Common myeloid progenitor, CD34-positive (primary cell): Measurements from ENCODE around the gene REEP3.

Experiments used
- CTCF ChIA-PET: fragments of 350-600 bp; sonication (Branson Sonifier 250); formaldehyde crosslinking; loops from one replicate; lab custom pipeline; 2021; ENCODE audit warnings: antibody characterized with exemption; lab: Charles Lee
- POLR2A ChIA-PET: fragments of 350-600 bp; sonication (Branson Sonifier 250); formaldehyde crosslinking; loops from one replicate; lab custom pipeline; 2021; ENCODE audit warnings: antibody characterized with exemption; lab: Charles Lee
- DNase-seq, 3 donors: peaks; one replicate each; pipeline versions ENCODE4 v3.0.0 to v3.0.0-alpha.2; 2013
- H3K27ac ChIP-seq, 2 experiments: 1 replicate in 1 of 2; 2 replicates in 1 of 2; pipeline ENCODE4 v1.7.0; 2013; ENCODE audit warnings: inconsistent platforms in 2 of 2, low read length in 2 of 2, mild to moderate bottlenecking in 2 of 2, low read depth in 1 of 2, moderate library complexity in 1 of 2; ENCODE audit not compliant: severe bottlenecking in 2 of 2, insufficient read depth in 1 of 2, poor library complexity in 1 of 2
- H3K27me3 ChIP-seq, 5 experiments: replicated peaks in 2 of 5; 1 replicate in 3 of 5; 2 replicates in 2 of 5; pipeline versions ENCODE4 v1.6.1 to v1.7.0; 2013; ENCODE audit warnings: low read length in 4 of 5, mild to moderate bottlenecking in 2 of 5, moderate library complexity in 2 of 5, inconsistent platforms in 1 of 5; ENCODE audit not compliant: insufficient read depth in 5 of 5, control insufficient read depth in 4 of 5
- H3K36me3 ChIP-seq, 4 experiments: 1 replicate in 2 of 4; 2 replicates in 2 of 4; pipeline versions ENCODE4 v1.6.1 to v1.7.0; 2013; ENCODE audit warnings: low read length in 3 of 4, control low read depth in 1 of 4, mild to moderate bottlenecking in 1 of 4; ENCODE audit not compliant: control insufficient read depth in 4 of 4, insufficient read depth in 4 of 4
- H3K4me1 ChIP-seq, 4 experiments: 1 replicate in 3 of 4; 2 replicates in 1 of 4; pipeline versions ENCODE4 v1.6.1 to v1.7.1; 2013; ENCODE audit warnings: low read length in 3 of 4, mild to moderate bottlenecking in 3 of 4, control low read depth in 1 of 4, inconsistent platforms in 1 of 4, moderate library complexity in 1 of 4; ENCODE audit not compliant: control insufficient read depth in 4 of 4, insufficient read depth in 4 of 4; ENCODE audit errors: control extremely low read depth in 1 of 4
- H3K4me3 ChIP-seq, 7 experiments: 1 replicate in 4 of 7; 2 replicates in 3 of 7; pipeline versions ENCODE4 v1.5.1 to v1.7.0; 2013; ENCODE audit warnings: mild to moderate bottlenecking in 7 of 7, low read length in 6 of 7, moderate library complexity in 6 of 7, inconsistent platforms in 2 of 7, low read depth in 2 of 7, control low read depth in 1 of 7; ENCODE audit not compliant: insufficient read depth in 4 of 7, control insufficient read depth in 1 of 7; ENCODE audit errors: extremely low read depth in 1 of 7
- H3K9me3 ChIP-seq, 5 experiments: 1 replicate in 4 of 5; 2 replicates in 1 of 5; pipeline versions ENCODE4 v1.6.1 to v1.7.1; 2013; ENCODE audit warnings: low read length in 4 of 5, mild to moderate bottlenecking in 2 of 5, inconsistent platforms in 1 of 5, low read depth in 1 of 5, moderate library complexity in 1 of 5; ENCODE audit not compliant: control insufficient read depth in 4 of 5, insufficient read depth in 2 of 5; ENCODE audit errors: control extremely low read depth in 1 of 5
- WGBS: methylation state at CpG from one replicate; pipeline ENCODE4 v1.1.5; 2013; ENCODE audit not compliant: insufficient coverage; 5-methylcytosine and 5-hydroxymethylcytosine counted together

The REEP3 gene

DNA sequence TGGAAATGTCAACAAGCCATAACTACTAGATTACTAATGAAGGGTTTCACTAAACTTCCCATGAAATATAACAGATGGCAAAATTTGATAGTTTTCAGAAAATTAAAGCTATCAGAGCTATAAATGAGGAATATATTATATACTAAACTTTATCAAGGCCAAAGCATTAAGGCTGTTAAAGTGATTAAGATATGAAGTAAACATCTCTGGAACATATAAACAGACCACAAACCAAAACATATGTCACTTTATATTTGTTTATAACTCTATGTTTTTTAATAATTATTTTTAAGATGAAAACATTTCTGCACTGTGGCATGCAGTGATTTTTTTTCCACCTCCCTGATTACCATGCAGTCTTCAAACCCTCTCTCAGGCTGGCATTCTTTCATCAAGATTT lies 120.2 kb downstream of the REEP3 start:
- H3K4me3 ChIP-seq = no peak overlapping the region
- H3K9me3 ChIP-seq = no peaks in the 10 kb centered on the region
- no peak for DNase-seq
- POLR2A ChIA-PET = no interaction called here
- no peaks in the 10 kb centered on the region for H3K36me3 ChIP-seq
- no peak overlapping the region for H3K27ac ChIP-seq
- no peaks in the 10 kb centered on the region for H3K27me3 ChIP-seq
- H3K4me1 ChIP-seq = peaks cover 0 to 6% (median under 1%) of the 10 kb centered on the region in 4 experiments
- CTCF ChIA-PET = interaction anchor here (1.0 to 2.0 kb wide), 2 partner anchors 76 to 79 kb away, joined by 3 to 6 read pairs; no protein-coding TSS in a partner anchor

DNA sequence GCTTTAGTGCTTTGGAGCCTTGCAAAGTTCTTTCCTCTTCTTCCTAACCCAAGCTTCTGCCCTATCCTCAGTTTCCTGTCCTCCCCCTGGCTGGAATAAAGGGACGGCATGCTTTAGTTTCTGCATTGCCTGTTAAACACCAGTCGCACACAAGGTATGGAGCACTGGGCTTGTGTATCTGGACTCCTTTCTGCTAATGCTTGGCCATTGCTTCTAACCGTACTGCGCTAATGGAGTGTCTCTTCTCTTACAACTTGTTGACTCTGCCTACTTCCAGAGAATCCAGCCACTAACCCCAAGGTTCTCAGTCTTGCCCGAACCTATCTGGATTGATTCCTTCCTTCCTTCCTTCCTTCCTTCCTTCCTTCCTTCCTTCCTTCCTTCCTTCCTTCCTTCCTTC lies 120.6 kb downstream of the REEP3 start:
- Histone ChIP-seq H3K9me3 (no peaks in the 10 kb centered on the region), H3K27me3 (no peaks in the 10 kb centered on the region), H3K4me3 (no peak overlapping the region), H3K36me3 (no peaks in the 10 kb centered on the region), H3K4me1 (peaks cover 0 to 6% (median under 1%) of the 10 kb centered on the region in 4 experiments), H3K27ac (no peak overlapping the region)
- POLR2A ChIA-PET = no interaction called here
- CTCF ChIA-PET = interaction anchor here (0.6 to 2.0 kb wide), 3 partner anchors 76 to 807 kb away, joined by 3 to 6 read pairs (median 3); no protein-coding TSS in a partner anchor
- WGBS = 83% methylated on average over 1 of the region's 5 CpGs
- no peak for DNase-seq

DNA sequence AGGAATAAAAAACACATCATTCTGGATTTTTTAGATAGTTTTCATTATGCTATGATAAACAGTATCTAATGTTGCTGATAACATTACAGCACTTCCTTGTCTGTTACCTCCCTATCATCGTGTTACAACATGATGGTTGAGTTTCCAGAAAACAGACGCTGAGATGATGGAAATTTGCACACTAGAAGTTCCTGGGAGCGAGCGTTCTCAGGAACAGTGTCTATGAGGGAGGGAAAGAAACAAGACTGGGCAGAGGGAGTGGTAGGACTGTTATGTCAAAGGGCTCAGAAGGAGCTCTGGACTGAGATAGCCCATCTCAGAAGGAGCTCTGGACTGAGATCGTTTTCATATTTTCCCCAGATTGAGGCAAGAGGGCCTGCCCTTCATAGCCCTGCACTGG lies 121.6 kb downstream of the REEP3 start:
- no peaks in the 10 kb centered on the region for H3K27me3 ChIP-seq
- ChIA-PET CTCF (interaction anchor here (0.6 to 0.8 kb wide), 2 partner anchors 9 to 324 kb away, joined by 3 to 4 read pairs; no protein-coding TSS in a partner anchor), POLR2A (no interaction called here)
- no peak overlapping the region for H3K4me3 ChIP-seq
- H3K9me3 ChIP-seq = no peaks in the 10 kb centered on the region
- no peak for DNase-seq
- peaks cover 0 to 6% (median under 1%) of the 10 kb centered on the region in 4 experiments for H3K4me1 ChIP-seq
- H3K36me3 ChIP-seq = no peaks in the 10 kb centered on the region
- no peak overlapping the region for H3K27ac ChIP-seq
- whole genome bisulfite sequencing = 98% methylated on average over 4 of the region's 5 CpGs

DNA sequence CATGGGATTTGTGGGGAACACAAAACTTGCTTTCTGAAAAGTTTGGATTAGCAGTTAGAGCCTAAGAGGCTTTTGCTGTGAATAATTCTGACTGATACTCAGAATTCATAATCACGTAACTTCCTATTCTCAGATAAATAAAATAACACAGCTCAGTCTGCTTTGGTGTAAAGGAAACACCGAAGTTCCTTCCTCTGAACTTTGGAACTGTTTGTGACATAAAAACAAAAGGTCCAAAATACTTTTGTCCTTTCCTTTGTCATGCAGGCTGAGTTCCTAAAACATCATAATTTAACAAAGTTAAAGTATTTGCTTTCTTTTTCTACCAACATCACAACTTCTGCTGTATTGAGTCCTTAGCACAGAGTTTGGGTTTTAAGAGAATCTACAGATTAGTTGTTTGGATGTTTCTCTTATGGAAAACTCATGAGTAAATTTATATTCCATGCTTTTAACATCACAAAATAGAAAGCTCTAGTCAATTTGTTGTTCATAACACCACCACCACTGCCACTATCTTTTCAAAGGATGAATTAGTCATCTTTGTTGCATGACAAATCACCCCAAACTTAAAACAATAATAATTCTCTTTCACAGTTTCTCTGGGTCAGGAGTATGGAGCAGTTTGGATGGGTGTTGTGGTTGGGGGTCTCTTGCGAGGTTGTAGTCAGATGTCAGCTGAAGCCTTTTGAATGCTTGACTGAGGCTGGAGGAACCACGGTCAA lies 123.4 kb downstream of the REEP3 start:
- CTCF ChIA-PET = interaction anchor here (0.8 to 1.6 kb wide), 2 partner anchors 11 to 15 kb away, joined by 3 to 4 read pairs; no protein-coding TSS in a partner anchor
- Histone ChIP-seq H3K27me3 (no peaks in the 10 kb centered on the region), H3K4me3 (peak overlapping the region in 1 of 7 experiments; percentile 3), H3K9me3 (no peaks in the 10 kb centered on the region), H3K36me3 (no peaks in the 10 kb centered on the region), H3K27ac (no peak overlapping the region), H3K4me1 (peaks cover 0 to 6% (median under 1%) of the 10 kb centered on the region in 4 experiments)
- DNase-seq = peak in 2 of 3 donors; percentile 5 to 16
- POLR2A ChIA-PET = interaction anchor here (0.5 kb wide), 1 partner anchor 508 kb away, joined by 5 read pairs; no protein-coding TSS in a partner anchor
- WGBS = 29% methylated on average over 3 of the region's 4 CpGs

GRCh38 chr10:63645195-63645594 lies 124.0 kb downstream of the REEP3 start:
- POLR2A ChIA-PET = no interaction called here
- H3K4me1 ChIP-seq = peaks cover 0 to 6% (median under 1%) of the 10 kb centered on the region in 4 experiments
- DNase-seq = no peak
- H3K27me3 ChIP-seq = no peaks in the 10 kb centered on the region
- CTCF ChIA-PET = interaction anchor here (0.8 to 1.6 kb wide), 2 partner anchors 12 to 16 kb away, joined by 3 to 4 read pairs; no protein-coding TSS in a partner anchor
- 100% methylated on average over 2 of the region's 2 CpGs for WGBS
- H3K36me3 ChIP-seq = no peaks in the 10 kb centered on the region
- no peaks in the 10 kb centered on the region for H3K9me3 ChIP-seq
- no peak overlapping the region for H3K27ac ChIP-seq
- H3K4me3 ChIP-seq = no peak overlapping the region

- Histone ChIP-seq H3K27me3 (no peaks in the 10 kb centered on the region), H3K27ac (no peak overlapping the region), H3K9me3 (no peaks in the 10 kb centered on the region), H3K36me3 (no peaks in the 10 kb centered on the region), H3K4me3 (no peak overlapping the region), H3K4me1 (peaks cover 0 to 6% (median under 1%) of the 10 kb centered on the region in 4 experiments)
- CTCF ChIA-PET = no interaction called here
- WGBS = 100% methylated on average over 1 of the region's 2 CpGs
- POLR2A ChIA-PET = no interaction called here
- no peak for DNase-seq
These were observed 125.3 kb downstream of the REEP3 start for GRCh38 chr10:63646491-63646890.

GRCh38 chr10:63651864-63652263 lies 130.7 kb downstream of the REEP3 start:
- H3K9me3 ChIP-seq = no peaks in the 10 kb centered on the region
- DNase-seq = no peak
- no peaks in the 10 kb centered on the region for H3K36me3 ChIP-seq
- ChIA-PET CTCF (no interaction called here), POLR2A (no interaction called here)
- H3K27me3 ChIP-seq = no peaks in the 10 kb centered on the region
- WGBS = 94% methylated on average over 2 of the region's 5 CpGs
- no peaks in the 10 kb centered on the region for H3K4me1 ChIP-seq
- H3K27ac ChIP-seq = no peak overlapping the region
- H3K4me3 ChIP-seq = no peak overlapping the region
